H54 (cell line): ENCODE data around the gene KIAA1614.
"Not testable (repeated sequence)": the region's sequence is repeated elsewhere in the genome, so short reads cannot be mapped to it uniquely, and the experiment has no call there.

ENCODE experiments used
- DNase-seq: peaks from one replicate; pipeline ENCODE4 v3.0.0; 2011; ENCODE audit warnings: low spot score, mixed read lengths; ENCODE audit not compliant: insufficient read length
- FAIRE-seq: peaks from 3 replicates; lab custom pipeline; 2011; peaks lifted over from hg19 to GRCh38; lab: Jason Lieb, UNC
- POLR2A ChIP-seq: IDR thresholded peaks from 2 replicates; pipeline ENCODE4 v1.6.1; 2011; ENCODE audit warnings: low read depth, mild to moderate bottlenecking, low read length

KIAA1614 gene

DNA sequence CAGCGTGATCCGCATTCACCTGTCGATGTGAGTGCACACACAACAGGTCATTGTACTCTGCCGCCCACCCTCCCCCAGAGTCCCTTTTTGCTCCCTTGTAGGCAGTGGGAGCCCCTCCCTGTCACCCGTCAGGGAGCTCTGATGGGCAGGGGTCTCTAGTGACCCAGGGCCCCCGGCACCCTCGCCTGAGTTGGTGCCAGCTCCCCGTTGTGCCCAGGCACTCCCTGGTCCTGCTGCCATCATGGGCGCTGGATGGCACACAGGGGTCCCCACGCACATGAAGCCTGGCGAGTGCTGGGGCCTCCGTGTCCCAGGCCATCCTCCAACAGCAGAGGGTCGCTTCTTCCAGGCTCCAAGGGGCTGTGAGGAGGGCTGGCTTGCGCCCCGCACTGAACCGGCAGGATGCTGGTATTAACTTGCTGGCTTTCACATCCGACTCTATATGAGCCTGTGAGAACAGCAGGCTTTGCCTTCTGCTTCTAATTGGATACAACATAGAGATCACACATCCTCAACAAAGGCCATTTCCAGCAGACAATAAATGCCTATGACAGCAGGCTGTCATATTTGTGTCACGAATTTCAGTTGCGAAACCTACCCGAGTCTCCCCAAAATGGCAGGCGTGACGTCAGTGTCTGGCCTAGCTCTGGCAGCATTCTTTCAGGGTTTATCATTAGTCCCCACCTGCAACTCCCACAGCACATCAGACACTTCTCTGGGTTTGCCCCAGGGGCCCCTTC lies 35.4 kb downstream of the KIAA1614 start:
- FAIRE-seq (no peak), DNase-seq (no peak)
- no peak for TF ChIP-seq POLR2A

DNA sequence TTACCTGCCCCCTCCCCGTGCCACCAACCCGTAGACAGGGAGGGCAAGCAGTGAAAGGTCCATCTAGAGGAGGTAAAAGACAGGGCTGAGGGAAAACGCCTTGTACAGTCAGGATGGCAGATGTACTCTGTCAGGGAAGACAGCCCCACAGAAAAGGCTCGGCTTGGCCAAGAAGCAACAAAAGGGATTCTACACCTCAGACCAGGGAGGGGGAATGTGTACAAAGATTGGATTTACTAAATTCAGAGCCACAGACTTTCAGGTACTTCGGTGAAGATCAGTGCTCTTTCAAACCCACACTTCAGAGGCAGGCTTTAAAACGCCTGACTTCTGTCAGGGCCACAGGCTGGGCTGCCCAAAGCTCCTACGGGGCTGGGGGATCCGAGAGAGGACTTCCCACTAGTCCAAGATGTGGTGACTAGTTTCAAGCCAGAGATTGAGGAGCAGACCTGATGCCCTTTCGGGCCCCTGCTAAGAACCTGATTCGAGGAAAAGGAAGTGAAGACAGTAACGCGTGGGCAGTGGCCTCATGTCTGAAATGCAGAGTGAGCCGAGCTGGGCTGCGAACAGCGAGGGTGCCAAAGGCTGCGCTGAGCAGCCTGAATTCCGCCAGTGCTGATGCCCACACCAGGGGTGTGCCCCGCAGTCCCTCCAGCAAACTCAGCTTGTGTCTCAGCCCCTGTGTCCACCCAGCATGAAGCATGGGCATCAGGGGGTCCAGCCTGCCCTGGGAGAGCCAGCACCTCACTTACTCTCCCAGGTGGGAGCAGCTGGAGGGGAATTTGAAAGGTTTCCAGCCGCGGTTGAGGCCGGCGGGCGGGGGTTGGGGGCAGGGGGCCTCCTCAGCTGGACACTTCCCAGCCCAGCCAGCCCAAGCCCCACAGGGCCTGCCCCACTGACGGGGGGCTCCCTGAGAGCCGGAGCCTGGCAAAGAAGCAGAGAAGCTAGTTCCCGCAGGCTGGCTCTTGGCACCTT lies 36.2 kb downstream of the KIAA1614 start:
- no peak for DNase-seq

DNA sequence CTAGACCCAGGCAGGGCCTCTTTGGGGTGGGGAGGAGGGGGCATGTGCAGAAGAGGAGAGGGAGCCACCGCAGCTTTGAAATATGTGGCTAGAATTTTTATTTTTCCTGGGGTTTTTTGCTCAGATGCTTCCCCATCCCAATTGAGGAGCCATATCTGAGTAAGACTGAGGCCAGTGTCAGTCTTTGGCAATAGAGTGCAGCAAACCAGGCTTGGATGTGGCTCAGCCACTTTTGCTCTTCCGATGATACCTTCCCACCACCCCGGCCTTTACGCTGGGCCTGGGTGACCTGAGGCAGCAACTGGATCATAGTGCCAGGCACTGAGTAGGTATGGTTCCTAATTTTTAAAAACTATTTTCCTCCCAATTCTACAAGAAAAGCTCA lies 36.9 kb downstream of the KIAA1614 start:
- FAIRE-seq (no peak), DNase-seq (no peak)
- TF ChIP-seq POLR2A = no peak

More for the DNA sequence above, 36.2 kb downstream of the KIAA1614 start:
- TF ChIP-seq POLR2A = no peak
- no peak for FAIRE-seq

DNA sequence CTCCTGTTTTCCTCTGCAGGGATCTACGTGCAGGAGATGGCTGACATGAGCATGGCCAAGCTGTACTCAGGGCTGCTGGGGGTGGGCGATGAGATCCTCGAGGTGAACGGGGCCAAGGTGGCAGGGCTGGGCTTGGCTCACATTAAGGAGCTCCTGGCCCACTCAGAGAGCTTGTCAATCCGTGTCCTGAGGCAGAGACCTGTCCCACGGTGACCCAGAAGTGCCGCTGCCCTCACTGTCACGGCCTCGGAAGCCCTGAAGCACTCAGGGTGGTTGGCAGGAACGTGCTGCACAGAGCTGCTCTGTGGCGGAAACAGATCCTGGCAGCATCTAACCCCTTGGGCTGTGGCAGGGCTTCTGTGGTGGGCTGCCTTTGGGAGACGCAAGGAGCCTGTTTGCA lies 37.6 kb downstream of the KIAA1614 start:
- FAIRE-seq = no peak
- TF ChIP-seq POLR2A = no peak
- DNase-seq = no peak

DNA sequence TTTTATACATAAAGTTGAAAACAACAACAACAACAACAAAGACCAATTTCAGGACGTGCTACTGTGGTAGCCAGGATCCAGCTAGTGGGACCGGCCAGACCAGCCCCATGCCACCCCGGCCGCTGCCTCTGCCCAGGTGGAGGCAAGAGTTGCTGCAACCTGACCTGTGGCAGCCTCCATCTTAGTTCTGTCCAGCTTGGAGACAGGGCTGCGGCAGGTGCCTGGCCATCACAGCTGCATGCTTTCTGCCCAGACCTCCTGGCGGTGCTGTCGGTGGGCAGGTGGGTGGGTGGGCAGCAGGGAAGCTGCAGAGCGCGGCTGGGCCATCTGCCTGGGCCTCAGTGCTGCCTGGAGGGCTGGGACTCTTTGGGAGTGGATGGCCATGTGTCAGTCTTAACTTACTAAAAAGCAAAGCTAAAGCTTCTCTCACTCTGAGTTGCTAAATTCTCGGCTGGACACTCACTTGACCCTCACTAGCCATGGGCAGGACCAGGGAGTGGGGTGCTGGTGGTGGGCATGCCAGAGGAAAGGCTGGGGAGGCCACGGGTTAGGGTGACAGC lies 38.6 kb downstream of the KIAA1614 start:
- DNase-seq (no peak), FAIRE-seq (no peak)
- TF ChIP-seq POLR2A = no peak

DNA sequence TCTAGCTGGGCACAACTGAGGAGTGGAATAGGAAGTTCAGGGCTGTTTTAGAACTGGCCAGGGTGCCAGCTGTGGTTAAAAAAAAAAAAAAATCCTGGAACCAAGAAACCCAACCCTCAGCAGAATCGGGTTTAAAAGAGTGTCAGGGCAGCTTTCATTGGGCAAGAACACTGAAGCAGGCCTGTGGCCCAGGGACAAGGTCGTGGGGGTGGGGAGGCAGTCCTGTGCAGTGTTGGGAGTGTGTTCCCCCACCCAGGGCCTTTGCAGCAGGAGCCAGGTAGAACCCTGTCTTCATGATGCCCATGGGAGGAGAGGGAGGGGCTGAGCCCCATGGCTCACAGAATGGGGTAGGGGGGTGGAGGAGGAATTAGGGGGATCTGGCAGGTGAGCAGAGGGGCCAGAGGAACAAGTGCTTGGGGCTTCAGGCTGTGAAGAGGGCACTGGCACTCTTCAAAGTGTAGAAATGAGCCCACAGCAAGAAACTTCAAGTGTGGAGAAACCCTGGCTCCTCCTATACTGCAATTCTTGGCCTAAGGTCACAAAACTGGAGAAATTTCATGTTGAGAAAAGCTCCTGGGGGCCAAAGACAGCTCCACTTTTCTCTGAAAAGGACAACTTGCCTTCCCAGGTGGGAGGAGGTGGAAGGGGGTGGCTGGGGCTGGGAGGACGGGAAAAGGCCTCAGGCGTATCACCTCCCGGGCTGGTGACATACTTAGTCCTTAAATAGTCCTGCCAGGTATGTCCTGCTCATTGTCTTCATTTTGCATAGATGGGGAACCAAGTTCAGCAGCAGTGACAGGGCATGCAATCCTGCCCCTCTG lies 39.3 kb downstream of the KIAA1614 start:
- DNase-seq (no peak), FAIRE-seq (no peak)
- TF ChIP-seq POLR2A = no peak

DNA sequence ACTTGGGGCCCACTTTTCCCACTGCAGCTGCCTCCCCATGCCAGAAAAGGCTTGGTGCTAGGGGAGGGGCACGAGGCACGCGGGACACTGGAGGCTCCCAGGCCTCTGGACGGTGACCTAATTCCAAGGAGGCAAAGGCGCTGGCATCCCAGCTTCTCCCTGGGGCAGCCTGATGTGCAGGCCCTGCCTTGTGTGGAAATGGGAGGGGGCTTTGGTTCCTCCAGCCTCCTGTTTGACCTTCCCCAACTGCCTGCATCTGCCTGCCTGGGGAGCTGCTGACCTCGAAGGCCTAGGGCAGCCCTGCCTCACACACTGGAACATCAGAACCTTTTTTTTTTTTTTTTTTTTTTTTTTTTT lies 39.9 kb downstream of the KIAA1614 start:
- FAIRE-seq (no peak), DNase-seq (no peak)
- TF ChIP-seq POLR2A = 0 out of 2 replicates have a peak, but pooled peaks have one; percentile 14

DNA sequence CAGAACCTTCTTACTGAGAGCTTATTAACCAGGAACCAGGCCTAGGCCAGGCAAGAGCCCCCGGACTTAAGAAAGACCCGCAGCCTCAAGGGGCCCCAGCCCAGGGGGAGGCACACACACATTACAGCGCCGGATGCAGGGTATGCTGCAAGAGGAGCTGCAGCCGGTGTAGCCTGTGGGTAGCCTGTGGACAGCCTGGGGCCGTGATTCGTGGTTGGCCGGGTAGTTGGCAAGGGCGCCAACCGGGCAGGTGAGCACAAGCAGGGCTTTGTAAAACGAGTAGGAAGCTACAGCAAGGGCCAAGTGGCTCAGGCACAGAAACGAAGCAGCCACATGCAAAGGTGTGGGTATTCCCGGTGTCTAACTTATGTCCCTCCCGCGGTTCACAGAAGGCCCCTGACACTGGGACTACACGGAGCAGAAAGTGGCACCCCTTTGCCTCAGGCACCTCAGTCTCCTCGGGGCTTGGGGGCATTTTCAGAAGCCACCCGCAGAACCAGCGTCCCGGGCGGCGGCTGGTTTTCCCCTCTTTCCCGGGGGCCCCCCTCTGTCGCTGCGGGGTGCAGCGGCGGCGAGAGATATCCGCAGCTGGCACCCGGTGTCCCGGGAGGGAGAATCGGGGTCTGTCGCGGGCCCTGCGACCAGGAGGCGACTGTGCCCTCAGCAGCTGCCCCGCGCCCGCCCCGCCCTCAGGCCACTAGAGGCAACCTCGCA lies 40.8 kb downstream of the KIAA1614 start:
- DNase-seq = no peak
- no peak for TF ChIP-seq POLR2A
- FAIRE-seq = no peak

DNA sequence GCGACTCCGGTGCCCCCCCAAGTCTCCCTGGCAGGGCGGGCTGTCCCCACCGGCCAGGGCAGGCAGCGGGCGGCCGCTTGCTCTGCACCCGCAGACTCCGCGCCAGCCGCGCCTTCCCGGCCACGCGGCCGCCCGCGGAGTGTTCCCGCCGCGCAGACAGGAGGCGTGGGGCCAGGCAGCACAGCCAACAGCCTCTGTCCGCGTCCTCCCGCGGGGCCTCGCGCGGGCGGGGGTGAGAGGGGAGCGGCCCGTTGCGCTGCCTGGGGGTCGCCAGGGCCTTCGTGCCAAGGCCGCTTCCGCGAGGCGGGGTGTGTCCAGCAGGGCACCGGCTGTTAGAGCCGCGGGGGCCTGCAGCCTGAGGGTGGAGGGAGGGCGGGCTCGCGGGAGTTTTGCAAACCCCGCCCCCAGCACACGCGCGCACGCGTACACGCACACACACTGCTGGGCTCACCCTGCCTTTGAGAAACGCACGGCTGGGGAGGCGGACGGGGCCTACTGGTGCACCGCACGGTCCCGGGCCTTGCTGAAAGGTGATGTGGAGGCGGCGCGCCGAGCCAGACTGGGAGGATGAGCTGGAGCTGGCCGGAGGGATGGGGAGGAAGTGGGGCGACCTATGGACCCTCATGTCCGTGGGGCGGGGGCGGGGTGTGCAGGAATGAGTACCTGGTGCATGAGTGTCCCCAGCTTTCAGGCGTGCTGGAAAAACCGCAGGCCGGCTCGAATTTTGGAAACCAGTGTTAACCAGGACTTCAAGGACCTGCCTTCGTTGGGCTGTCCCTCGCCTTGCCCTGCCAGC lies 41.5 kb downstream of the KIAA1614 start:
- no peak for FAIRE-seq
- no peak for DNase-seq
- peak; percentile 41; the same call in 1 of the 2 replicates for TF ChIP-seq POLR2A

DNA sequence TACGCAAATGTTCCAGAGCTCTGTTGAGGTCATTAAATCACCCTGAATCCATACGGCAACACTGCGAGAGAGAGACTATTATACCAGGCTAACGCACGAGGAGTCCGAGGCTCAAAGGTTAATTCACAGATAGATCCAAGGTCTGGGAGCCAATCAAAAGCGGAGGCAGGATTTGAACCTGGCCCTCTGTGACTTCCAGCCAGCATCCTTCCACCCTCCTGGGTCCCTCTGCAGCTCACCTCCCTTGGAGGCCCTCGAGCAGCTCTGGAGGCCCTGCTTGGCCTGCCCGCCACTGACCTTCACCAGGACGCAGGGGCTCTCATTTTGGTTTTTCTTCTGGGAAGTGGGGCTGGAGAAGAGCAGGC lies 42.1 kb downstream of the KIAA1614 start:
- DNase-seq (no peak), FAIRE-seq (no peak)
- no peak for TF ChIP-seq POLR2A

DNA sequence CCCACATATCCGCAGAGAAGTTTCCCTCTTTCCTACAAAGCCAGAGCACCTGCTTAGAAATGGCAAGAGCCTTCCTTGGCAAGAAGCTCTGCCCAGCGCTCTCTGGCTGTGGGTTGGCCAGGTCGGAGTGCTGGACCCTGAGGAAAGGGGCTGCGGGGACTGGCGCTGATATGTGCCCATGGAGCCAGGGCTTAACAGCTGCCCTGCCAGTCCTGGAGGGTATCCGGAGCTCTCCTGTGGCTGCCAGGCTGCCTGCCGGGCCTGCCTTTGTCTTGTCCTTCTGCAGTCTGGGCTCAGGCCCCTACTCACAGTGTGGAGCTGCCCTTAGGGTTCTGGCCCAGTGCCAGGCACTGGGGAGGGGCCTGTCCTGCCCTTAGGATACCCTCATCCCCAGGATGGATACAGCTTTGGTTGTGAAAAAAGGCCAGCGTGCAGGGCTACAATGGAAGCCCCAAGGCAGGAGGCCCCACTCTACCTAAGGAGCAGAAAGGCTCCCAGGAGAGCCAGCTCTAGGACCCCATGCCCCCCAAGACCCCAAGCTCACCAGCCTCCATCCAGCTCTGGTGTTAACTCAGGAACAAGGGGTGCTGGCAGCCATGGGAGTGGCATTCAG lies 43.4 kb downstream of the KIAA1614 start:
- TF ChIP-seq POLR2A = no peak
- no peak for DNase-seq
- FAIRE-seq = no peak

DNA sequence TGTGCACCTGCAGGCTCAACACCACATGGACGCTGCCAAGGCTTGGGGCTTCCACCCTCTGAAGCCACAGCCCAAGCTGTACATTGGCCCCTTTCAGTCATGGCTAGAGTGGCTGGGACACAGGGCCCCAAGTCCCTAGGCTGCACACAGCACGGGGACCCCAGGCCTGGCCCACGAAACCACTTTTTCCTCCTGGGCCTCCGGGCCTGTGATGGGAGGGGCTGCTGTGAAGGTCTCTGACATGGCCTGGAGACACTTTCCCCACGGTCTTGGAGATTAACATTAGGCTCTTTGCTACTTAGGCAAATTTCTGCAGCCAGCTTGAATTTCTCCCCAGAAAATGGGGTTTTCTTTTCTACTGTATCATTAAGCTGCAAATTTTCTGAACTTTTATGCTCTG lies 46.9 kb downstream of the KIAA1614 start:
- not testable (repeated sequence) for FAIRE-seq, DNase-seq
